ENCODE measurements around the gene EGR1.

DNA sequence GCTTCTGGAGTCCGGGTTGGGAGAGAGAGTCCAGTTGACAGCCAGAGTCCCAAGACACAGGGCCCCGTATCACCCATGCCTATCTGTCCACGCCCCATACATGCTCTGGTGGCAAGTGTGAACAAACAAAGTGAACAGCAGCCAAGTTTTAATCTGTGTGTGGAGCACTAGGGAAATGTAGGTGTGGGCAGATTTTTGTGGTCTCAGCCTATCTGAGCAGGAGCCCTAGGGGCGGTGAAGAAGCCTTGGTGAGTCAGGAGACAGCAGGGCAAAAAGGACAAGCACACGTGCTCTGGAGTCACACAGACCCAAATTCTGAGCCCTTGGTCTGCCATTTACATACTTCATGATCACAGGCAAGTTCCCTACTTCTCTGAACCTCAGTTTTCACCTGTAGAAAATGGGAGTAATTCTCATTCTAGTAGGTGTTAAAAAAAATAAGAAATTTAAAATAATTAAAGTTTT, 23.2 kb downstream of the EGR1 start:
- no peak for TF ChIP-seq CTCF (IDR thresholded peaks at IDR 0.05; ENCODE audit: insufficient read depth, low read length)
- TF ChIP-seq, protein P1, sequence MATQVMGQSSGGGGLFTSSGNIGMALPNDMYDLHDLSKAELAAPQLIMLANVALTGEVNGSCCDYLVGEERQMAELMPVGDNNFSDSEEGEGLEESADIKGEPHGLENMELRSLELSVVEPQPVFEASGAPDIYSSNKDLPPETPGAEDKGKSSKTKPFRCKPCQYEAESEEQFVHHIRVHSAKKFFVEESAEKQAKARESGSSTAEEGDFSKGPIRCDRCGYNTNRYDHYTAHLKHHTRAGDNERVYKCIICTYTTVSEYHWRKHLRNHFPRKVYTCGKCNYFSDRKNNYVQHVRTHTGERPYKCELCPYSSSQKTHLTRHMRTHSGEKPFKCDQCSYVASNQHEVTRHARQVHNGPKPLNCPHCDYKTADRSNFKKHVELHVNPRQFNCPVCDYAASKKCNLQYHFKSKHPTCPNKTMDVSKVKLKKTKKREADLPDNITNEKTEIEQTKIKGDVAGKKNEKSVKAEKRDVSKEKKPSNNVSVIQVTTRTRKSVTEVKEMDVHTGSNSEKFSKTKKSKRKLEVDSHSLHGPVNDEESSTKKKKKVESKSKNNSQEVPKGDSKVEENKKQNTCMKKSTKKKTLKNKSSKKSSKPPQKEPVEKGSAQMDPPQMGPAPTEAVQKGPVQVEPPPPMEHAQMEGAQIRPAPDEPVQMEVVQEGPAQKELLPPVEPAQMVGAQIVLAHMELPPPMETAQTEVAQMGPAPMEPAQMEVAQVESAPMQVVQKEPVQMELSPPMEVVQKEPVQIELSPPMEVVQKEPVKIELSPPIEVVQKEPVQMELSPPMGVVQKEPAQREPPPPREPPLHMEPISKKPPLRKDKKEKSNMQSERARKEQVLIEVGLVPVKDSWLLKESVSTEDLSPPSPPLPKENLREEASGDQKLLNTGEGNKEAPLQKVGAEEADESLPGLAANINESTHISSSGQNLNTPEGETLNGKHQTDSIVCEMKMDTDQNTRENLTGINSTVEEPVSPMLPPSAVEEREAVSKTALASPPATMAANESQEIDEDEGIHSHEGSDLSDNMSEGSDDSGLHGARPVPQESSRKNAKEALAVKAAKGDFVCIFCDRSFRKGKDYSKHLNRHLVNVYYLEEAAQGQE (IDR thresholded peaks at IDR 0.05; ENCODE audit: insufficient replicate concordance, low read depth), result no peak

Data from HL-60 (cell line).